ENCODE measurements around the gene PTCH1.

The PTCH1 gene

DNA sequence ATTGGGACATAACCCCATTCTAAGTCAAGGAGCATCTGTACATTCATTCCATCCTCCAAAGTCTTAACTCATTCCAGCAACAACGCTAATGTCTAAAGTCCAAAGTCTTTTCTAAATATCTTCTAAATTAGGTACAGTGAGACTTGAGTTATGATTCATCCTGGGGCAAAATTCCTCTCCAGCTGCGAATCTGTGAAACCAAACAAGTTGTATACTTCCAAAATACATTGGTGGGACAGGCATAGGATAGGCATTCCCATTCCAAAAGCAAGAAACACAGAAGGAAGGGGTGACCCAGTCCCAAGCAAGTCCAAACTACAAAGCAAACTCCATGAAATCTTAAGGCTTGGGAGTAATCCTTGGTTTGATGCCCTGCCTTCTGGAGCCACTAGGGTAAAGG, 101.6 kb downstream of the PTCH1 start:
- CTCF ChIA-PET: interaction anchor here (0.8 kb wide), 1 partner anchor 28 kb away, joined by 3 read pairs; no protein-coding TSS in a partner anchor
- no peak for DNase-seq (ENCODE audit: low read depth, low spot score)
- TF ChIP-seq CTCF (IDR thresholded peaks at IDR 0.05; ENCODE audit: insufficient read depth, low read length, missing control alignments): no peak
- POLR2A ChIA-PET: no interaction called here
- no peak overlapping the region for H3K4me3 ChIP-seq (ENCODE audit: low read depth, low read length)

- POLR2A ChIA-PET: no interaction called here
- no peak for DNase-seq (ENCODE audit: low read depth, low spot score)
- TF ChIP-seq CTCF (IDR thresholded peaks at IDR 0.05; ENCODE audit: insufficient read depth, low read length, missing control alignments): no peak
- CTCF ChIA-PET: no interaction called here
- H3K4me3 ChIP-seq (ENCODE audit: low read depth, low read length): no peak overlapping the region
Measured at GRCh38 chr9:95413793-95414192, 103.0 kb downstream of the PTCH1 start.

DNA sequence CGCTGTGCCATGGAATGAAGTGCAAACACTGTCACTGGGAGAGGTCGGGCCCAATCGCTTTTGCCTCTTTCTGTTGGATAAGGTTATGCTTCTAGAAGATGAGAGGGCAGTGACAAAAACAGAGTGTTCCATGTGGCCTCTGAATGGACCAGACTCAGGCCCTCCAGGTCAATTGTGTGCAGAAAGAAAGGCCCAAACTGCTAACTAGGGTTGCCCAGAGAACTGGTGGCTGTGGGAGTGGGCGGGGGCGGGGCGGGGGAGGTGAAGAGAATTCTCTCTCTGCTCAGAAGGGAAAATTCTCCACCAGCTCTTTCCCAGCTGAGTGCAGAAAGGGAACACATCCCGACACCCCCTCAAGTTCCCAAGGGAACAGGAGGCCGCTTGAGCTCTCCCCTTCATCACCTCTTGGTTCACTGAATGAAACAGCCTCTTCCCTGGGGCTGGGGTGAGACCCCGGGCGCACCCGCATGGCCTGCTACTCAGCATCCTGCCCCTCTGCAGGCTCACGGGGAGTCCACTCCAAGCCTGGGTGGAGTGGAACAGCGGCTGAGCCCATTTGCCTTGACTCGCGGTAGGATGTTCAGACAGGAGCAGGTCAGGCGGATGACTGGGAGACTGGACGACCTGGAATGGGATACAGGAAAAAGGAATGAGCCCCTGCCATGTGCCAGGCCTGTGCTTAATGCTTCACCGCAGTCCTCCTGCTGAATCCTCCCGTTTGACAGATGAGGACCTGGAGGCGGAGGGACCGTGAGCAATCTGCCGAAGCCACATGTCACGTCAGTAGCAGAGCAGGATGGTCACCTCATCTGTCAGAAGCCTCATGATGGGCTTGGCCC, 105.5 kb downstream of the PTCH1 start:
- H3K4me3 ChIP-seq (ENCODE audit: low read depth, low read length): no peak overlapping the region
- DNase-seq (ENCODE audit: low read depth, low spot score): no peak
- CTCF ChIA-PET: no interaction called here
- no peak for TF ChIP-seq CTCF (IDR thresholded peaks at IDR 0.05; ENCODE audit: insufficient read depth, low read length, missing control alignments)
- POLR2A ChIA-PET: no interaction called here

DNA sequence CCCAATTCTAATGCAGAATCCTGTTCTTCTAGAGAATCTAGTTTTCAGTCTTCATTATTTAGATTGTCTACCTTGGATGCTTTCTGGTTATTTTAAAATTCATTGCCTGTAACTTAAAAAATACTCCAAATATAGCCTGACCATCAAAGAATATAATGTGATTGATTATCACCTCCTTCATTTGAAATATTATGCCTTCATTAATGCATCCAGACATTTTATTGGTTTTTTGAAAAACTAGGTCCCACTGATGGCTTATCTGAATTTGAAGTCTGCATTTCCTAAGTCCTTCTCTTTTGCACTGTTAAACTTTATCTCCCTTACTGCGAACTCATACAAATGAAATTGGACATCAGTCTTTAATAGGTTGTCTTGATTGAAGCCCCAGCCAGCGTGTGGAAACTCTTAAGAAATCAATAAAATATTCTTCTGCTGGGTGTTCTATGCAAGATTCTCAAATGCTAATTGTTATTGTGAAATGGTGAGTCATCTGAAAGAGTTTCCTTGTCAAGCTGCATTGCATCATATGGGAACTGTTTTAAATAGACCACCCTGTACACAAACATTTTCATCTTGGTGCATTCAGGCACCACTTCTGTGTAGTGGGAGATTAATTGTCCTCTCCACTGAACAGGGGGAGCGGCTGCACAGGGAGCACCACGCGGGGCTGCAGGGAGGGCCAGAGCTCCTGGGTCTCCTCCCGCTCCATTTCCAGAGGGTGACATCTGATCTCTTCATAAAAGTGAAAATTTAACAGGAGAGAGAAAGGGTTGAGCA, 106.9 kb downstream of the PTCH1 start:
- POLR2A ChIA-PET: interaction anchor here (1.2 kb wide), 1 partner anchor 27 kb away, joined by 4 read pairs; no protein-coding TSS in a partner anchor
- CTCF ChIA-PET: no interaction called here
- TF ChIP-seq CTCF (IDR thresholded peaks at IDR 0.05; ENCODE audit: insufficient read depth, low read length, missing control alignments): no peak
- peak overlapping the region; percentile 29 for H3K4me3 ChIP-seq (ENCODE audit: low read depth, low read length)
- DNase-seq (ENCODE audit: low read depth, low spot score): peak; percentile 67

DNA sequence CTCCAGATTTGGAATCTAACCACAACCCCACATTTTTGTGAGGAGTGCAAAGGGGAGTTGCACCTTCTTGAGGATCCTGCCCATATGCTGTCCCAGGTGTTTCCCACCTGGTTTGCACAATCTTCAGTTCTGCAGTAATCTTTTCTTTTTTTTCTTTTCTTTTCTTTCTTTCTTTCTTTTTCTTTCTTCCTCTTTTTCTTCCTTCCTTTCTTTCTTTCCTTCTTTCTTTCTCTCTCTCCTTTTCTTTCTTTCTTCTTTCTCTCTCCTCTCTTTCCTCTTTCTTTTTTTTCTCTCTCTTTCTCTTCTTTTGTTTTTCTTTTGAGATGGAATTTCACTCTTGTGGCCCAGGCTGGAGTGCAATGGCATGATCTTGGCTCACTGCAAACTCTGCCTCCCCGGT, 109.2 kb downstream of the PTCH1 start:
- H3K4me3 ChIP-seq (ENCODE audit: low read depth, low read length): no peak overlapping the region
- CTCF ChIA-PET: no interaction called here
- TF ChIP-seq CTCF (IDR thresholded peaks at IDR 0.05; ENCODE audit: insufficient read depth, low read length, missing control alignments): no peak
- DNase-seq (ENCODE audit: low read depth, low spot score): no peak
- POLR2A ChIA-PET: no interaction called here

GRCh38 chr9:95406121-95406520, 110.7 kb downstream of the PTCH1 start:
- H3K4me3 ChIP-seq (ENCODE audit: low read depth, low read length): no peak overlapping the region
- CTCF ChIA-PET: no interaction called here
- no peak for DNase-seq (ENCODE audit: low read depth, low spot score)
- no peak for TF ChIP-seq CTCF (IDR thresholded peaks at IDR 0.05; ENCODE audit: insufficient read depth, low read length, missing control alignments)
- POLR2A ChIA-PET: no interaction called here

All from AG04449 (cell line).